GM21576 (cell line): ENCODE measurements around the gene MORN5.
A peak's percentile ranks its signal among the peaks of the same experiment; 100 is the strongest.

Source experiments
- ATAC-seq: cut with Tn5 transposase; IDR thresholded peaks from one replicate; pipeline ENCODE4 v1.9.1; 2021; ENCODE audit warnings: mild to moderate bottlenecking, moderate library complexity; ENCODE audit not compliant: unreplicated experiment

MORN5 gene

DNA sequence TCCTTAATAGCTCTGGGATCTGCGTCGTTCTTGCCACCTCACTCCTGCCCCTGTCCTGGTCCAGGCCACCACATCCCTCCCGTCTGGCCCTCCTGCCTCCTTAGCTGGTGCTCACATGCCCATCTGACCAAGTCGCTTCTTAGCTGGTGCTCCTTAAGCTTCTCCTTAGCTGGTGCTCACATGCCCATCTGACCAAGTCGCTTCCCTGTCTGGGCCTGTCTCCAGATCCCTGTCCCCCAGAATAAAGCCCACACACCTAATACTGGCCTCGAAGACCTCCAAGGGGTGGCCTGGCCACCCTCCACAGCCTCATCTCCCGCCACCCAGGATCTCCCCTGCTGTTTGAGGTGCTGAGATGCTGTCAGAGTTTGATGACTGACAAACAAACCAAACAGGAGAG lies 35.2 kb upstream of the MORN5 start:
- no peak for ATAC-seq

DNA sequence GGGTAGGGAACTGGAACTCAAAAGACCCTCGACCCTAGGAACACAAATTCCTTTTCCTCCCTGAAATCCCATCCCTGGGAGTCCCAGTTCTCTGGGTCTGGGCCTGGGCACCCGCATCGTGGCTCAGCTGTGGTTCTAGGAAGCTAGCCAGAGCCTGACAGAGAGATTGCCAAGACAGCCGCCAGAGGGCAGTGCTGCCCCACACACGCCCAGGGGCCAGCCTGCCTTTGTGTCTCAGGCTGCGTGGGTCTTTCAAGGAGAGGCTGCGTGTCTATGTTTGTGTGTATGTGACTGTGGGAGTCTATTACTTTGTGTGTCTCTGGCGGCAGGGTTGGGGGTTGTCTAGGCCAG lies 34.6 kb upstream of the MORN5 start:
- peak; percentile 50 for ATAC-seq

- ATAC-seq = no peak
Measured at GRCh38 chr9:122125509-122126330, 34.0 kb upstream of the MORN5 start.

DNA sequence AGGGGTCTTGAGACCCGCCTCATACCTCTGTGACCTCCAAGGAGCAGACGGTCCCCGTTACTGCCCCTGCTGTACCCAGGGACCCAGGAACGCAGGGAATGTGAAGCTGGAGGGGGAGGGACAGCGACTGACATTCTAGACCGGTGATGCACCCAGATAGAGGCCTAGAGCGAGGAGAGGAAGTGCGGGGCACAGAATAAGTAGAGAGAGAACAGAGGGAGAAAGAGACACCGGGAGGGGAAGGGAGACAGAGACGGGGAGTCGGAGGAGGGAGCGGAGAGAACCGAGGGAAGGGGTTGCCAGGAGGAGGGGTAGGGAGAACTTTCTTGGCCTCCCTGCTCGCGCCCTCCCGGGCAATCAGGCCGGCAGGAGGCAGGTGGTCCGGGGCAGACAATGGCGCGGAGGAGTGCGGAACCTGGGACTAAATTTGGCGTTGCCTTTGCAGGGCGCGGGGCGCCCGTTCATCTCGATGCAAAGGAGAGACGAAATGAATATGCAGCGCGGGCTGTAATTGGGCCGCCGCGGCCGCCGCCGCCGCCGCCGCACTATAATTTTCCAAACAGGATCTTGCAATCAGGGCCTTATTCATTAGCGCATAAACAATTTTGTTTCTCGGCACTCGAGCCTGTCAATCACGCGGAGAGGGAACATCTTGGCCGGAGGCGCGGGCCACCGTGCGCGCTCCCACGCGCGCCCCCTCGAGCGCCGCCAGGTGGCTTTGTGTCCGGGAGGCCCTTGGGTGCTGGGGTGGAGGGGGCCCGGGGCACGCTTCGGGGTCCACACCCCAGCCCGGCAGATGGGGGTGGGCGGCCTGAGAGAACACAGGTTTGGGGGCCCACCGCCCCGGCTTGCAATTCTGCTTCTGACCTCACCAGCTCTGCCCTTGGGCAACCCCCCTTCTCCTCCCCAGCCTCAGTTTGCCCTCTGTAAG lies 33.1 kb upstream of the MORN5 start:
- ATAC-seq = no peak

- ATAC-seq = no peak
Measured at GRCh38 chr9:122127396-122127798, 32.3 kb upstream of the MORN5 start.

DNA sequence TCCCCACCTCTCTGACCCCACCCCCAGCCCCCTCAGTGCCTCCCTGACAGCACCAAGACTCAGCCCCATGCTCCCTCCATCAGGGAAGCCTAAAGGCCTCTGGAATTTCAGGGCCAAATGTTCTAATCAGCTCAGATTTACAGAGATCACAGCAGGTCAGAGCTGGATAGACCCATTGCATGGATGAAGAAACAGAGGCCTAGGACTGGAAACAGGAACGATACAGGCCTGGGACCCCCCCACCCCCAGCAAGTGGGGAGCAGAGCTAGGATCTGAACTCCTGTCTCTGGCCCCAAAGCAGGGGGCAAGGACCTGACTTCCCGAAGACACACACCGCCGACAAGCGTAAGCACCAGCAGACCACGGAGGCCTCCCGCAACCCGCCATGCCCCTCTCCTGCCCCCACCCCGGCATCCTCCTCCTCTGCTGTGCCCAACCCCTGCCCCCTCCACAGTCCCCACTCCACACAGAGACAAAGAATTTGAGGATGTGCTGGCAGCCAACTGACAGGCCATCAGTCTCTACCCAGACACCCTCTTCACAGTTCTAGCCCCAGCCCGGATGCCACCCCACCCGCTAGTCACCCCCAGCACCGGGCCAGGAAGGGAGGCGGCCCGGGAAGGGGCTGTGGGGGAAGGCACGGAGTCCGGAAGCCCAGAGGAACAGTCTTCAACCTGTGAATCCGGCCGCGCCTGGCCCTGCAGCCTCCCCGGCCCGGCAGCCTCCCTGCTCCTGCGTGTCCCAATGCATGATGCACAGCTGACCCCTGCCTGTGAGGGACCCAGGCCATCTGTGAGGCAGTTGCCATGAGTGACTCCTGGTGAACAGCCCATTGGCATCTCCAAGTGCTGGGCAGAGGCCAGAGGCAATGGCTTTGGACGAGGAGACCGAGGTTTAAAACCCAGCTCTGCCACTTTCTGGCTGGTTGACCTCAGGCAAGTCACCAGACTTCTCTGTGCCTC lies 31.4 kb upstream of the MORN5 start:
- ATAC-seq = no peak

- no peak for ATAC-seq
Measured at GRCh38 chr9:122128969-122129343, 30.8 kb upstream of the MORN5 start.

GRCh38 chr9:122129969-122130368 lies 29.7 kb upstream of the MORN5 start:
- no peak for ATAC-seq

- ATAC-seq = no peak
Measured at GRCh38 chr9:122130837-122131236, 28.9 kb upstream of the MORN5 start.

DNA sequence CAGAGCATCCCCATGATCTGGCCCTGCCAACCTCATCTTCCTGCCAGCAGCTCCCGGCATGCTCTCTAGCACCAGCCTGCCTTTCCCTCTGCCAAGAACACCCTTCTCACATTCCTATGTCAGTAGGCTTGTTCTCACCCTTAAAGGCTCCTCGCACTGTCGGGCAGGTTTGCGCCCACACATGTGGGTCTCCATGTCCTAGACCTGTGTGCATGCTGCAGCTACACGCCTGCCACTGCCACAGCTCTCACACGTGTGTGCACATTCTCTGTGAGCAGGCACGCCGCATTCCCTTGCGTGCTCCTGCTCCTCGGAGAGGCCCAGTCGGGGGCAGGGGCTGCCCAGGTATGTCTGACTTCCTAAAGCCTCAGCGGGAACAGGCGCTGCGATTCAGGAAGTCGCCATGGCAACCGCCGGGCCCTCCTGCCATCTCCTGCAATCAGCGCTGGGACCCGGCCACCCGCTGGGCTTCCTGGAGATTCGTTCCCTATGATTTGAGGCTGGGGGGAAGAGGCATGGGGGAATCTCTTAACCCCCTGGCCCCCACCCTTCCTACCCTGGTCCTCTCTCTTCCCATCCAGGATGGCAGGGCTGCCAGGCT lies 28.2 kb upstream of the MORN5 start:
- ATAC-seq = no peak

GRCh38 chr9:122132539-122132938 lies 27.2 kb upstream of the MORN5 start:
- ATAC-seq = no peak

DNA sequence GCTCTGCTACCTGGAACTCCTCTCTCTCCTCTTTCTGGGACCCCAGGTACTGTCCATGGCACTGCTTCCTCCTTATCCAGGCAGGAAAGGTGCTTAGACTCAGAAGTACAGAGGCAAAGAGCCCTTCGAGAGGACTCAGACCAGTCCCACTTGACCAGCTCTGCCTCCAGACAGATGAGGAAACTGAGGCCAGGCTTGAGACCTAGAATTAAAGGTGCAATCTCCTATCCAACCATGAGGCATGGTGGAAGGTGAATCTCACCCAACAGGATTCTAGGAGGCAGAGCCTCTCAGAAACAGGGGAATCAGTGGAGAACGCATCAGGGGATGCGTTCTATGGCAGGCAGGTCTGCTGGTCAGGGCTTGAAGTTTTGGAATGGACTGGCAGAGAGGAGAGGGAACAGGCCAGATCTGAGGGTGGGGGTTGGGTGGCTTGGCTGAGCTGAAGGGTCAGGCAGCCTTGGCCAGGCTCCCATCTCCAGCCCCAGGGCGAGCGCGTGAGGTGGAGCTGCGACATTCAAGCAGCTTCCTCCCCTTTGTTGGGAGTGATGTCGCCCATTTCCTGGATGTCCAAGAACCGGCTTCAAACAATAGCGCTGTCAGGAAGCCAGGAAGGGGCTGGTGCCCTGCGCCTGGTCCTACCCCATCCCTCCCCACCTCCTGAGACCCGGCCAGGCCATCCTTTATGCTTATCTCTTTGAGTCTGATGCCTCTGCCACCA lies 26.3 kb upstream of the MORN5 start:
- no peak for ATAC-seq

DNA sequence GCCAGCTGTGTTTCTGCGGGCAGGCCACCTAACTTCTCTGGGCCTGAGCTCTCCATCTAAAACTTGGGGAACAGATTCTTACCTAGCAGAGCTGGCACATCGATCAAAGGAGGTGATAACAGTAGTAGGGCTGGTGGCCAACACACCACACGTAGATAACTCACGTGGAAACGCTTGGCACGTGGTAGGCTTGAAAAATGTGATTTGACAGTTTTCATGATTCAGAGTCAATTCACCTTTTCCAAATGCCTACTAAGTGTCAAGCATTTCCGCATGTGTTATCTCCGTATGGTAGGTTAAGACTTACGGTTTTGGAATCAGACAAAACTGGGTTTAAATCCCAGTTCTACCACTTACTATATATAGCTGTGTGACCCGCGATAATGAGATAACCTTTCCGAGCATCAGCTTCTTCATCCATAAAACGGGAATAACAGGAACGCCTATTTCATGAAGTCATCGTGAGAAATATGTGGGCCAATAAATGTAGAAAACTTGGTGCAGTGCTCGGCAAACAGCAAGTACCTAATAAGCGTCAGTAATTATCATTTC lies 25.6 kb upstream of the MORN5 start:
- no peak for ATAC-seq

DNA sequence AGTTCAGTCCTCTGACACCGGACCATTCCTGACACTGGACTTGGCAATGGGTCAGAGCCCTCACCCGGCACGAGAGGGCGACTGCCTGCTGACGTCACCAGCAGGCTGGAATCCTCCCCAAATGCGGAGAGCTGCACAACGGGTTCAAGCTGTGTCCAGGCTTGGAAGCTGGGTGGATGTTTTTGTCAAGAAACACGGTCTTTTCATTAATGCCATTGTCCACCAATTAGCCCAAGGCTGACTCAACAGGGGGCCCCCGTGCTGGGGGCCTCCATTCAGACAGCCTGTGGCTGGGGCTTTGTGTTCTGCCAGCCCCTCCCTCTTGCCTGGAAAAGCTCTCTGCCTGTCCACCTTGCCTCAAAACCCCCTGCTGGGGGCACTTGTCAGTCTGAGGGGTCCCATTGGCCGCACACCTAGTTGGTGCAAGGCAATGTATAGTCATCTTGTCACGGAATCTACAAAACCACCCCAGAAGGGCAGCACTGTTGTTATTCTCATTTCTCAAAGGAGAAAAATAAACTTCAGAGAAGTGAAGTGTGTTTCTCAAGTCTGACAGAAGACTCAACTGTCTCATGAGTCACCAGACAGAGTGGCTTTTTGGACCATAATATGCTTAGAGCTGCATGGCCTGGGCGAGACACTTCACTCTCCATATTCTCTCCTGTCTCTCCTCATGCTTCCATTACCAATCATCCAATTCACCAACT lies 24.7 kb upstream of the MORN5 start:
- no peak for ATAC-seq

DNA sequence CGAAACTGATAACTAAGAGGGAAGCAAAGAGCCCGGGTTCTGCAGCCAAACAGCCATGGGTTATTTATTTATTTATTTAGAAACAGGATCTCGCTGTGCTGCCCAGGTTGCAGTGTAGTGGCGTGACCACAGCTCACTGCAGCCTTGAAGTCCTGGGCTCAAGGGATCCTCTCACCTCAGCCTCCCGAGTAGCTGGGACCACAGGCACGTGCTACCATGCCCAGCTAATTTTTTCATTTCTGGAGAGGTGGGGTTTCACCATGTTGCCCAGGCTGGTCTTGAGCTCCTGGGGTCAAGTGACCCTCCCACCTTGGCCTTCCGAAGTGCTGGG lies 24.2 kb upstream of the MORN5 start:
- ATAC-seq = no peak

GRCh38 chr9:122138560-122139268 lies 21.0 kb upstream of the MORN5 start:
- ATAC-seq = no peak

- ATAC-seq = no peak
Measured at GRCh38 chr9:122140368-122141193, 19.1 kb upstream of the MORN5 start.

GRCh38 chr9:122141671-122142070 lies 18.0 kb upstream of the MORN5 start:
- ATAC-seq = no peak
